Endothelial cell (in vitro differentiated cells): ENCODE measurements around the gene ITPKC. TPM values are rescaled to one million over a fixed set of nuclear protein-coding genes. Genes with fewer than 3 reads are reported as not detected.

Source experiments
- DNase-seq: peaks from one replicate; pipeline ENCODE4 v3.0.0; 2021; ENCODE audit warnings: low spot score
- H3K27ac Mint-ChIP-seq: one replicate; pipeline ENCODE4 v1.8.0; 2021; ENCODE audit warnings: mixed read lengths, inconsistent platforms; ENCODE audit not compliant: unreplicated experiment
- H3K27me3 Mint-ChIP-seq: one replicate; pipeline ENCODE4 v1.8.0; 2021; ENCODE audit warnings: mild to moderate bottlenecking, moderate library complexity, mixed read lengths, inconsistent platforms; ENCODE audit not compliant: unreplicated experiment
- H3K36me3 Mint-ChIP-seq: one replicate; pipeline ENCODE4 v1.8.0; 2021; ENCODE audit warnings: mild to moderate bottlenecking, low read depth, mixed read lengths, inconsistent platforms; ENCODE audit not compliant: unreplicated experiment
- H3K4me1 Mint-ChIP-seq: one replicate; pipeline ENCODE4 v1.8.0; 2021; ENCODE audit warnings: mild to moderate bottlenecking, mixed read lengths, inconsistent platforms; ENCODE audit not compliant: unreplicated experiment
- H3K4me3 Mint-ChIP-seq: one replicate; pipeline ENCODE4 v1.8.0; 2021; ENCODE audit warnings: mild to moderate bottlenecking, mixed read lengths, inconsistent platforms; ENCODE audit not compliant: unreplicated experiment
- H3K9me3 Mint-ChIP-seq: one replicate; pipeline ENCODE4 v1.8.0; 2021; ENCODE audit warnings: mixed read lengths, inconsistent platforms; ENCODE audit not compliant: unreplicated experiment
- total RNA-seq: library from RNA; stranded (reverse); fragmentation: NEBNext Ultra II Directional; extraction: Animal tissue kit (Norgen Biotek cat#: 25700); gene quantifications from one replicate; pipeline ENCODE4 v1.2.1, GENCODE V29; 2021; ENCODE audit not compliant: unreplicated experiment
- TF ChIP-seq, protein P1 (sequence below): fragments of 200-600 bp; sonication (generic); IDR thresholded peaks from one replicate; pipeline ENCODE4 v1.5.0; 2021; ENCODE audit warnings: antibody characterized with exemption; ENCODE audit not compliant: unreplicated experiment

The ITPKC gene
- total RNA-seq, 1 donor from 2014 or later: 12.1 TPM

DNA sequence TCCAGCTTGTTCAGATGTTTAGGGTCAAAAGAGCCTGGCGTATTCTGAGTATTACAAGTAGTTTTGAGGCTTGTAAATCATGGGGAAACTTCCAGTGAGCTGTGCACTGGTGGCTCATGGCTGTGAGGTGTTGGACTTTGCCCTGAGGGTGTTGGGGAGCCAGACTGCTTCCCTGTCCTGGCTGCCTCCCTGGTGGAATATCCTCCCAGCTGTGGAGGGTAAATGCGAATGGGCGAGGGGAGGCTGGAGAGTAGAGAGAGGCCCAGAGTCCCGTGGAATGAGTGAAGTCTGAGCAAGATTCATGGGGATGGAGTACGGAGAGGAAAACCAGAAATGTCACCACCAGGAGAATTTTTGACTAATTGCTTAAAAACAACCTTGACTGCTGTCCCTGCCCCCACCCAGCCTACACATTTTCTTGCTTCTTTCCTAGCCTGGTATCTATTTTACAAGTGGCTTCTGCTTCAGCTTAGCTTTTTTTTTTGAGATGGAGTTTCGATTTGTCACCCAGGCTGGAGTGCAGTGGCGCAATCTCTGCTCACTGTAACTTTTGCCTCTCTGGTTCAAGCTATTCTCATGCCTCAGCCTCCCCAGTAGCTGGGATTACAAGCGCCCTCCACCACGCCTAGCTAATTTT, 37.8 kb downstream of the ITPKC start:
- Mint-ChIP-seq H3K36me3 (peaks cover 37% of the 10 kb centered on the region), H3K27me3 (peaks cover 20% of the 10 kb centered on the region), H3K4me3 (peak overlapping the region; percentile 62), H3K9me3 (no peaks in the 10 kb centered on the region), H3K4me1 (peaks cover 63% of the 10 kb centered on the region), H3K27ac (peak overlapping the region; percentile 80)
- TF ChIP-seq, protein P1, sequence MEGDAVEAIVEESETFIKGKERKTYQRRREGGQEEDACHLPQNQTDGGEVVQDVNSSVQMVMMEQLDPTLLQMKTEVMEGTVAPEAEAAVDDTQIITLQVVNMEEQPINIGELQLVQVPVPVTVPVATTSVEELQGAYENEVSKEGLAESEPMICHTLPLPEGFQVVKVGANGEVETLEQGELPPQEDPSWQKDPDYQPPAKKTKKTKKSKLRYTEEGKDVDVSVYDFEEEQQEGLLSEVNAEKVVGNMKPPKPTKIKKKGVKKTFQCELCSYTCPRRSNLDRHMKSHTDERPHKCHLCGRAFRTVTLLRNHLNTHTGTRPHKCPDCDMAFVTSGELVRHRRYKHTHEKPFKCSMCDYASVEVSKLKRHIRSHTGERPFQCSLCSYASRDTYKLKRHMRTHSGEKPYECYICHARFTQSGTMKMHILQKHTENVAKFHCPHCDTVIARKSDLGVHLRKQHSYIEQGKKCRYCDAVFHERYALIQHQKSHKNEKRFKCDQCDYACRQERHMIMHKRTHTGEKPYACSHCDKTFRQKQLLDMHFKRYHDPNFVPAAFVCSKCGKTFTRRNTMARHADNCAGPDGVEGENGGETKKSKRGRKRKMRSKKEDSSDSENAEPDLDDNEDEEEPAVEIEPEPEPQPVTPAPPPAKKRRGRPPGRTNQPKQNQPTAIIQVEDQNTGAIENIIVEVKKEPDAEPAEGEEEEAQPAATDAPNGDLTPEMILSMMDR: no peak
- no peak for DNase-seq

GRCh38 chr19:40755248-40755624, 38.3 kb downstream of the ITPKC start:
- TF ChIP-seq, protein P1: no peak
- Mint-ChIP-seq H3K4me1 (peaks cover 62% of the 10 kb centered on the region), H3K9me3 (no peaks in the 10 kb centered on the region), H3K4me3 (no peak overlapping the region), H3K36me3 (peaks cover 40% of the 10 kb centered on the region), H3K27me3 (peaks cover 18% of the 10 kb centered on the region), H3K27ac (no peak overlapping the region)
- no peak for DNase-seq

DNA sequence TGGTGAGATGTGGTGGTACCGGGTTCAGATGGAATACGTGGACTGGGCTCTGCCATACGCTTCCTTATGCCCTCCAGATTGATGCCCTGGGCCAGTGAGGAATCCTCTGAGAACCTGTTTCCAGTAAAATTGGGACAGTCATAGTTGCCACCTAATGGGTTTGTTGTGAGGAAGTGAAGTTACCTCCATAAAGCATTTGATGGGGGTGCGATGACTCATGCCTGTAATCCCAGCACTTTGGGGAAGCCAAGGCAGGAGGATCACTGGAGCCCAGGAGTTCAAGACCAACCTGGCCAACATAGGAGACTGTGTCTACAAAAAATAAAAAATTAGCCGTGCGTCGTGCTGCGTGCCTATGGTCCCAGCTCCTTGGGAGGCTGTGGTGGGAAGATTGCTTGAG, 38.9 kb downstream of the ITPKC start:
- Mint-ChIP-seq H3K36me3 (peaks cover 45% of the 10 kb centered on the region), H3K27ac (peak overlapping the region; percentile 36), H3K4me1 (peaks cover 64% of the 10 kb centered on the region), H3K27me3 (peaks cover 18% of the 10 kb centered on the region), H3K4me3 (peak overlapping the region; percentile 42), H3K9me3 (no peaks in the 10 kb centered on the region)
- TF ChIP-seq, protein P1: no peak
- DNase-seq: no peak

DNA sequence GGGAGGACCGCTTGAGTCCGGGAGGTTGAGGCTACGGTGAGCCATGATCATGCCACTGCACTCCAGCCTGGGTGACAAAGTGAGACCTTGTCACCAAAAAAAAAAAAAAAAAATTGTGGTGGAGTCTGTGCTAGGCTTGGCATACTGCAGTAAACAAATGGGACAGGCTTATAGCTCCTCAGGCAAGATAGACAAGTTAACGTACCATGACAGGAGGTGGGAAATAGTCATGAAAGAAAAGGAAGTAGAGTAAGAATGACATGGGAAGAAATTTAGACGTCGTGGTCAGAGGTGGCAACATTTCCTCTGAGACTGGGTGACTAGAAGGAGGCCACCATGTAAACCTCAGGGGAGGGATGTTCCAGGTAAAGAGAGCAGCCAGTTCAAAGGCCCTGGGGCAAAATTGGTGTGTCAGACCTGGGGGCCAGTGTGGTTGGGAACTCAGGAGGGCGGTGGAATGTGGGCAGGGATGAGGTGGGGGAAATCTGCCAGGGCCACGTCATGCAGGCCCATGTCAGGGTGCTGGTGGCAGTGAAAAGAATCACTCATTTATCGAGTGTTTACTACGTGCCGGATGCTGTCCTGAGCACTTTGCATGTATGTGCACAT, 39.7 kb downstream of the ITPKC start:
- Mint-ChIP-seq H3K27ac (peak overlapping the region; percentile 50), H3K9me3 (no peaks in the 10 kb centered on the region), H3K27me3 (peaks cover 12% of the 10 kb centered on the region), H3K4me3 (peak overlapping the region; percentile 1), H3K36me3 (peaks cover 44% of the 10 kb centered on the region), H3K4me1 (peaks cover 64% of the 10 kb centered on the region)
- TF ChIP-seq, protein P1: no peak
- no peak for DNase-seq

- H3K36me3 Mint-ChIP-seq: peaks cover 50% of the 10 kb centered on the region
These were observed 41.6 kb downstream of the ITPKC start for GRCh38 chr19:40758491-40758890.

More at GRCh38 chr19:40758491-40758890, 41.6 kb downstream of the ITPKC start:
- TF ChIP-seq, protein P1: no peak
- DNase-seq: no peak
- H3K4me3 Mint-ChIP-seq: peak overlapping the region; percentile 78
- peak overlapping the region; percentile 90 for H3K27ac Mint-ChIP-seq
- H3K27me3 Mint-ChIP-seq: peaks cover 12% of the 10 kb centered on the region
- H3K4me1 Mint-ChIP-seq: peaks cover 62% of the 10 kb centered on the region
- H3K9me3 Mint-ChIP-seq: no peaks in the 10 kb centered on the region
